ENCODE data around the gene DHPS. TPM values are rescaled to one million over a fixed set of nuclear protein-coding genes. Genes with fewer than 3 reads are reported as not detected.
"Not testable (repeated sequence)": the region's sequence is repeated elsewhere in the genome, so short reads cannot be mapped to it uniquely, and the experiment has no call there.

The DHPS gene
- total RNA-seq, 2 experiments from 2014 or later: 148 to 149 TPM

- H3K9me3 Mint-ChIP-seq: no peaks in the 10 kb centered on the region
- no peak overlapping the region for H3K27ac Mint-ChIP-seq
- peaks cover 18% of the 10 kb centered on the region for H3K4me1 Mint-ChIP-seq
- DNase-seq (no peak), ATAC-seq (ENCODE audit: low read depth) (no peak)
- H3K4me3 Mint-ChIP-seq: peak overlapping the region; percentile 89
- H3K27me3 Mint-ChIP-seq: no peaks in the 10 kb centered on the region
- peaks cover 25% of the 10 kb centered on the region for H3K36me3 Mint-ChIP-seq
- POLR2A ChIA-PET: no interaction called here
Measured at GRCh38 chr19:12680034-12680433, 1.6 kb downstream of the DHPS start.

- not testable (repeated sequence) for H3K9me3 Mint-ChIP-seq; H3K27me3 Mint-ChIP-seq; H3K27ac Mint-ChIP-seq; H3K4me3 Mint-ChIP-seq; DNase-seq; ATAC-seq (ENCODE audit: low read depth)
- POLR2A ChIA-PET: interaction anchor here (0.6 to 2.4 kb wide), 5 partner anchors 13 to 115 kb away, joined by 3 to 7 read pairs (median 3); partner anchors contain the start of gene FBXW9
- H3K36me3 Mint-ChIP-seq: peaks cover 28% of the 10 kb centered on the region
- peaks cover 18% of the 10 kb centered on the region for H3K4me1 Mint-ChIP-seq
Measured at GRCh38 chr19:12678039-12678438, 3.6 kb downstream of the DHPS start.

GRCh38 chr19:12676928-12677327 is 4.8 kb downstream of the DHPS start:
- ATAC-seq (ENCODE audit: low read depth) (no peak), DNase-seq (no peak)
- Mint-ChIP-seq H3K27me3 (no peaks in the 10 kb centered on the region), H3K9me3 (no peaks in the 10 kb centered on the region), H3K36me3 (peaks cover 30% of the 10 kb centered on the region), H3K4me3 (no peak overlapping the region), H3K27ac (no peak overlapping the region), H3K4me1 (peaks cover 21% of the 10 kb centered on the region)
- POLR2A ChIA-PET: interaction anchor here (1.1 to 2.4 kb wide), 3 partner anchors 9 to 112 kb away, joined by 4 to 7 read pairs (median 4); partner anchors contain the start of gene FBXW9

GRCh38 chr19:12676384-12676792 is 5.3 kb downstream of the DHPS start:
- peak; percentile 49 for ATAC-seq (ENCODE audit: low read depth)
- H3K4me3 Mint-ChIP-seq: no peak overlapping the region
- peaks cover 22% of the 10 kb centered on the region for H3K4me1 Mint-ChIP-seq
- POLR2A ChIA-PET: interaction anchor here (0.6 to 1.6 kb wide), 3 partner anchors 8 to 290 kb away, joined by 4 read pairs; no protein-coding TSS in a partner anchor
- H3K9me3 Mint-ChIP-seq: no peaks in the 10 kb centered on the region
- H3K27ac Mint-ChIP-seq: peak overlapping the region; percentile 69
- peaks cover 31% of the 10 kb centered on the region for H3K36me3 Mint-ChIP-seq
- DNase-seq: peak; percentile 88
- H3K27me3 Mint-ChIP-seq: no peaks in the 10 kb centered on the region

DNA sequence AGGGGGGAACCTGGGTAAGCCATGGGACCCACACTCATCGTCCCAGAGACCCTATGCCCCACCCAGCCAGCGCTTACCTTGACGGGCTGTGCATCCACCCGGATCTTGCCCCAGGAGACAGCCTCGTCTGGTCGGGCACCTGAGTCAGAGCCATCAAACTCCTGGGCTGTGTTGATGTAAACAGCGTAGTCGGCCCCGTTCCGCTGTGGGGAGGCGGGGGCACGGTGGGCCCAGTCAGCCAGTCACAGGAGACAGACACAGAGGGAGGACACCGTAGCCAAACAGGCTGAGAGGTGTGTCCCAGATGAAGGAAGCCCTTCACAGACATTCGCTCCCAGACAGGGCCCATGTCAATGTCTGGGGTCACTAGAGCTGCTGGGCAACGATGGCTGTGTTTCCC is 5.7 kb downstream of the DHPS start:
- POLR2A ChIA-PET: interaction anchor here (0.6 to 1.6 kb wide), 3 partner anchors 8 to 290 kb away, joined by 4 read pairs; no protein-coding TSS in a partner anchor
- H3K4me3 Mint-ChIP-seq: no peak overlapping the region
- no peak overlapping the region for H3K27ac Mint-ChIP-seq
- DNase-seq (no peak), ATAC-seq (ENCODE audit: low read depth) (no peak)
- H3K27me3 Mint-ChIP-seq: no peaks in the 10 kb centered on the region
- H3K4me1 Mint-ChIP-seq: peaks cover 19% of the 10 kb centered on the region
- peaks cover 28% of the 10 kb centered on the region for H3K36me3 Mint-ChIP-seq
- no peaks in the 10 kb centered on the region for H3K9me3 Mint-ChIP-seq

DNA sequence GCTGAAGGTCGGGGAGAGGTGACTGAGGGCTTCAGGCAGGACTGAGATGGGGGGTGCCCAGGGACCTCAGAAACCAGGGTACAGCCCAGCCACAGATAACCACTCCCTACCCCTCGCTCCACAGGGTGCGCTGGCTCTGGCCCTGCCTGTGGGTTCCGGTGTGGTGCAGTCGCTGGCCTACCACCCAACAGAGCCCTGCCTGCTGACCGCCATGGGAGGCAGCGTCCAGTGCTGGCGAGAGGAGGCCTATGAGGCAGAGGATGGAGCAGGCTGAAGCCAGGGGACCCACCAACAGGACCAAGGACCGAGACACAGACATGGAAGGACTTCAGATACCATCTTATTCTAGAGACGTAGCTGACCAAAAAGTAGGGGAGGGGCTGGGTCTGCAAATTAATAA is 6.3 kb downstream of the DHPS start:
- no peak for ATAC-seq (ENCODE audit: low read depth)
- H3K36me3 Mint-ChIP-seq: peaks cover 27% of the 10 kb centered on the region

GRCh38 chr19:12672744-12673143 is 8.9 kb downstream of the DHPS start:
- H3K36me3 Mint-ChIP-seq: peaks cover 20% of the 10 kb centered on the region
- POLR2A ChIA-PET: interaction anchor here (1.0 kb wide), 2 partner anchors 9 to 33 kb away, joined by 3 to 4 read pairs; partner anchors contain the start of gene DHPS
- no peak overlapping the region for H3K27ac Mint-ChIP-seq
- DNase-seq: no peak
- H3K9me3 Mint-ChIP-seq: no peaks in the 10 kb centered on the region
- H3K27me3 Mint-ChIP-seq: no peaks in the 10 kb centered on the region
- no peak overlapping the region for H3K4me3 Mint-ChIP-seq
- H3K4me1 Mint-ChIP-seq: peaks cover 26% of the 10 kb centered on the region
- no peak for ATAC-seq (ENCODE audit: low read depth)

More for the DNA sequence above, 6.3 kb downstream of the DHPS start:
- Mint-ChIP-seq H3K27me3 (no peaks in the 10 kb centered on the region), H3K27ac (no peak overlapping the region), H3K9me3 (no peaks in the 10 kb centered on the region), H3K4me1 (peaks cover 20% of the 10 kb centered on the region), H3K4me3 (no peak overlapping the region)
- DNase-seq: no peak
- POLR2A ChIA-PET: interaction anchor here (1.6 kb wide), 1 partner anchor 111 kb away, joined by 4 read pairs; no protein-coding TSS in a partner anchor

- Mint-ChIP-seq H3K36me3 (peaks cover 9% of the 10 kb centered on the region), H3K27me3 (no peaks in the 10 kb centered on the region), H3K9me3 (no peaks in the 10 kb centered on the region), H3K4me1 (peaks cover 31% of the 10 kb centered on the region), H3K4me3 (peak overlapping the region; percentile 99), H3K27ac (peak overlapping the region; percentile 100)
- POLR2A ChIA-PET: interaction anchor here (0.6 to 2.2 kb wide), 4 partner anchors 9 to 118 kb away, joined by 3 to 19 read pairs (median 4); partner anchors contain the start of gene DHPS
- DNase-seq (no peak), ATAC-seq (ENCODE audit: low read depth) (no peak)
Measured at GRCh38 chr19:12670159-12670928, 11.3 kb downstream of the DHPS start.

DNA sequence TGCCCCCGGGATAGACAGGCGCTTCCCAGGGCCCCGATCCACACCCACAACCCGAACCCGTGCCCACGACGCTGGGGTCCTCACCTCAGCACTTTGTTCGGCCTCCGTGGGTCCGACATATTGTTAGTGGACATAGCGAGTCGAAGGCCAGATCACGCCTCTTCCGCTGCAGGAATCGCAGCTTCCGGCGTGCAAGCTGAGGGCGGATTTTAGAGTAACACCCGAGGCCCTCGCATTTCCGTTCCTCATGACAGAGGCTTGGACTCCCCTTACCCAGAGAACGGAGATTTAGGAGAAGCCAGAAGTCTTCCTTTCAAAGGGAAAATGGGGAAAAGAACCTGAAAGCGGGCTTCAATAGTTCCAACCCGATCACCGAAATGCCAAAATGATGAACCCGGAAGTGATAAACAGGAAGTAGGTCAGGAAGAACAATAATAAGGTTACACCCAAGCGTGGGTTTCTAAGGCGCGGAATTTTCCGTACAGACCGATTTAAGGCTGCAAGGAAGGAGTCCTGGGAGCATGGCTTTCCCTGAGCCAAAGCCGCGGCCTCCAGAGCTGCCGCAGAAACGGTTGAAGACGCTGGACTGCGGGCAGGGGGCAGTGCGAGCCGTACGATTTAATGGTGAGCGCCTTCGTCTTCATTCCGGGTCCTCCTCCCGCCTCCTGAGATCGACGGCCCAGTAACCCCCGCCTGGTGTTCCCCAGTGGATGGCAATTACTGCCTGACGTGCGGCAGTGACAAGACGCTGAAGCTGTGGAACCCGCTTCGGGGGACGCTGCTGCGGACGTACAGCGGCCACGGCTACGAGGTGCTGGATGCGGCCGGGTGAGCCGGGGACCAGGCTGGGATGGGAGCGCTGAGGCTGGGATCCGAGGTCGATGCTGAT is 12.2 kb downstream of the DHPS start:
- H3K9me3 Mint-ChIP-seq: no peaks in the 10 kb centered on the region
- POLR2A ChIA-PET: interaction anchor here (0.5 to 2.2 kb wide), 9 partner anchors 12 to 306 kb away, joined by 3 to 19 read pairs (median 5); partner anchors contain the start of genes DHPS, ZNF490 and ZNF791
- ATAC-seq (ENCODE audit: low read depth) (peak; percentile 22), DNase-seq (peak; percentile 80)
- H3K27me3 Mint-ChIP-seq: no peaks in the 10 kb centered on the region
- peak overlapping the region; percentile 99 for H3K4me3 Mint-ChIP-seq
- peak overlapping the region; percentile 100 for H3K27ac Mint-ChIP-seq
- peaks cover 35% of the 10 kb centered on the region for H3K4me1 Mint-ChIP-seq
- H3K36me3 Mint-ChIP-seq: peaks cover 9% of the 10 kb centered on the region

GRCh38 chr19:12668932-12669269 is 12.8 kb downstream of the DHPS start:
- H3K27me3 Mint-ChIP-seq: no peaks in the 10 kb centered on the region
- H3K4me1 Mint-ChIP-seq: peaks cover 37% of the 10 kb centered on the region
- H3K4me3 Mint-ChIP-seq: peak overlapping the region; percentile 99
- H3K36me3 Mint-ChIP-seq: peaks cover 7% of the 10 kb centered on the region
- DNase-seq (peak; percentile 68), ATAC-seq (ENCODE audit: low read depth) (peak; percentile 29)
- POLR2A ChIA-PET: interaction anchor here (0.5 to 2.2 kb wide), 10 partner anchors 8 to 306 kb away, joined by 3 to 19 read pairs (median 4); partner anchors contain the start of genes DHPS, ZNF490 and ZNF791
- H3K9me3 Mint-ChIP-seq: no peaks in the 10 kb centered on the region
- H3K27ac Mint-ChIP-seq: peak overlapping the region; percentile 100

DNA sequence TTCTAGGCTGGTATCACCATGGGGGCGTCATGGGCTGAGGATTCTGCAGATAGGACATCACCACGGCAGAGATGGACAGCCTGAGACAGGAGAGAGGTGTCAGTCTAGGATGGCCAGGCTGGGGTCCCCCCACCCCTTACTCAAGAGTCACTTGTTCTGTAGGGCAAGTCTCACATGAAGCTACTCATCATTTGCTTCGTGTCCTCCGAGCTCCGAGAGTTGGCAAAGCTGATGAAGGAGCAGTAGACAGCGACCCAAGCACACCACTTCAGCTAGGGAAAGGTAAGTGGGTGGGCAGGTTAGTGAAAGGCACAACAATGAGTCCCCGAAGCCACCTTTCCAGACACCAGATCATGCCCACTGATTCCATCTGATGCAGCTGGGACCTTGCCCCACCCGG is 13.3 kb downstream of the DHPS start:
- Mint-ChIP-seq H3K9me3 (no peaks in the 10 kb centered on the region), H3K27ac (peak overlapping the region; percentile 100), H3K36me3 (peaks cover 10% of the 10 kb centered on the region), H3K4me3 (peak overlapping the region; percentile 99), H3K27me3 (no peaks in the 10 kb centered on the region), H3K4me1 (peaks cover 37% of the 10 kb centered on the region)
- POLR2A ChIA-PET: interaction anchor here (0.8 to 2.2 kb wide), 7 partner anchors 8 to 66 kb away, joined by 3 to 19 read pairs (median 5); partner anchors contain the start of genes DHPS, ZNF490 and ZNF791
- ATAC-seq (ENCODE audit: low read depth) (no peak), DNase-seq (no peak)

DNA sequence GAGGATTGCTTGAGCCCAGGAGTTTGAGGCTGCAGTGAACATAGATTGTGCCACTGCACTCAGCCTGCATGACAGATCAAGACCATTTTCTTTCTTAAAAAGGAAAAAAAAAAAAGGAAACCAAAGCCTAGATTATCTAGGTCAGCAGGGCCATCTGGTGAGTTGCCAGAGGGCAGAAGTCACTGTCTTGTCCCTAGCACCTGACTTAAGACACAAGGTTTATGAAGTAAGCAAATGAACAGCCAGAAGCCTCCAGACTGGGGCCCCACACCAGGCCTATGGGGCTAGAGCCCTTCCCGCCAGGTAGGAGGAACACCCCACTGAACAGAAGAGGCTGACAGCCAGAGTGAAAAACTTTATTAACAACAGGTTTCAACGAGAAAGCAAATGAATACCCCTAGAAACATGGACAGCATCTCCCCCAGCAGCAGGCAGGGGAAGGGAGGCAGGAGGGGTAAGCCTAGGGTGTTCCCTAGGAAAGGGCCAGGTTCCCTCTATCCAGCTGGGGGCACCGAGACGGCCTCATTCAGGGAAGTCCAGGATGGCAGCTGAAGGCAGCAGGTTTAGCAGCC is 13.9 kb downstream of the DHPS start:
- POLR2A ChIA-PET: interaction anchor here (0.8 to 1.9 kb wide), 5 partner anchors 9 to 66 kb away, joined by 3 to 9 read pairs (median 5); partner anchors contain the start of genes ZNF490 and ZNF791
- DNase-seq (no peak), ATAC-seq (ENCODE audit: low read depth) (no peak)
- Mint-ChIP-seq H3K4me3 (peak overlapping the region; percentile 99), H3K27me3 (no peaks in the 10 kb centered on the region), H3K27ac (peak overlapping the region; percentile 100), H3K9me3 (no peaks in the 10 kb centered on the region), H3K4me1 (peaks cover 37% of the 10 kb centered on the region), H3K36me3 (peaks cover 10% of the 10 kb centered on the region)
